ENCODE results near the gene LDLRAD3. TPM values are rescaled to one million over a fixed set of nuclear protein-coding genes. Genes with fewer than 3 reads are reported as not detected.

Gene LDLRAD3
- total and polyA plus RNA-seq, 4 donors, result 2.2 to 14.3 (median 9.9) TPM

DNA sequence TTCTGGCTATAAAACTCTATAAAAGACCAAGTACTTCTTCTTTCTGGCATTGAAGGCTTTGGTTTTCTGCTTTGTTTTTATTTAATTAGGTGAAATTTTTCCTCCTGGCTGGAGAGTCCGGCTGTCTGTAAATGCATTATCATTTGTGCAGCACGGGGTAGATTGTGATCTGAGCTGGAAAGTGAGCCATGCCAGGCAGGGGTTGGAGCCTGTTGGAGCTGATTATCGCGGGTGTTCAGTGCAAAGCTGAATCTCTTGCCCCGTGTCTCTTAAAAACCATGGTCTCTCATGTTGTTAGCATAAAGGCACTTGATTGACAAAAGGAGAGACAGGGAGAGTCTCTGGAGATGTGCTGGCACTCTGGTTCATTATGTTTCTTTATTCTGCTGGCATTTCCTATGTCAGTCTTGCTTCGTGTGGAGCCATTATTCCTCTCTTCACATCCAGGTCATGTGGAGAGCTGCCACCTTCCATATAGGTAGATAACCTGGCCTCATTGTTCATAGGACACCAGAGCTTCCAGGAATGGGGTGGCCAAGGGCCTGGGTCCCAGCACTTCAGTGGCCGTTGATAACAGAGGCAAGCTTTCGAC, 75.2 kb downstream of the LDLRAD3 start:
- Histone ChIP-seq H3K9me3 (ENCODE audit: control insufficient read depth in 4 of 4, insufficient read depth in 3 of 4, low read length in 3 of 4) (peaks cover 0 to 3% (median 0%) of the 10 kb centered on the region in 4 donors), H3K27me3 (ENCODE audit: control insufficient read depth in 3 of 3, insufficient read depth in 3 of 3, low read length in 2 of 3) (no peaks in the 10 kb centered on the region), H3K27ac (ENCODE audit: low read depth in 1 of 2, low read length in 1 of 2) (no peak overlapping the region), H3K36me3 (ENCODE audit: control insufficient read depth in 4 of 4, insufficient read depth in 4 of 4, low read length in 4 of 4) (no peaks in the 10 kb centered on the region), H3K4me3 (no peak overlapping the region), H3K9ac (ENCODE audit: insufficient read depth in 1 of 2, low read length in 2 of 2) (no peak overlapping the region), H3K4me1 (ENCODE audit: control insufficient read depth in 5 of 5, insufficient read depth in 5 of 5, low read length in 5 of 5) (peaks cover 0 to 39% (median 6%) of the 10 kb centered on the region in 5 donors)
- DNase-seq, result peak in 1 of 3 donors; percentile 13
- TF ChIP-seq, protein P1, sequence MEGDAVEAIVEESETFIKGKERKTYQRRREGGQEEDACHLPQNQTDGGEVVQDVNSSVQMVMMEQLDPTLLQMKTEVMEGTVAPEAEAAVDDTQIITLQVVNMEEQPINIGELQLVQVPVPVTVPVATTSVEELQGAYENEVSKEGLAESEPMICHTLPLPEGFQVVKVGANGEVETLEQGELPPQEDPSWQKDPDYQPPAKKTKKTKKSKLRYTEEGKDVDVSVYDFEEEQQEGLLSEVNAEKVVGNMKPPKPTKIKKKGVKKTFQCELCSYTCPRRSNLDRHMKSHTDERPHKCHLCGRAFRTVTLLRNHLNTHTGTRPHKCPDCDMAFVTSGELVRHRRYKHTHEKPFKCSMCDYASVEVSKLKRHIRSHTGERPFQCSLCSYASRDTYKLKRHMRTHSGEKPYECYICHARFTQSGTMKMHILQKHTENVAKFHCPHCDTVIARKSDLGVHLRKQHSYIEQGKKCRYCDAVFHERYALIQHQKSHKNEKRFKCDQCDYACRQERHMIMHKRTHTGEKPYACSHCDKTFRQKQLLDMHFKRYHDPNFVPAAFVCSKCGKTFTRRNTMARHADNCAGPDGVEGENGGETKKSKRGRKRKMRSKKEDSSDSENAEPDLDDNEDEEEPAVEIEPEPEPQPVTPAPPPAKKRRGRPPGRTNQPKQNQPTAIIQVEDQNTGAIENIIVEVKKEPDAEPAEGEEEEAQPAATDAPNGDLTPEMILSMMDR (IDR thresholded peaks at IDR 0.05; ENCODE audit: control extremely low read depth, extremely low read depth), result no peak
- ATAC-seq (ENCODE audit: insufficient read depth, low FRiP score), result no peak
- WGBS, 2 donors, result 80 to 89% methylated on average over 8 of the region's 8 CpGs

DNA sequence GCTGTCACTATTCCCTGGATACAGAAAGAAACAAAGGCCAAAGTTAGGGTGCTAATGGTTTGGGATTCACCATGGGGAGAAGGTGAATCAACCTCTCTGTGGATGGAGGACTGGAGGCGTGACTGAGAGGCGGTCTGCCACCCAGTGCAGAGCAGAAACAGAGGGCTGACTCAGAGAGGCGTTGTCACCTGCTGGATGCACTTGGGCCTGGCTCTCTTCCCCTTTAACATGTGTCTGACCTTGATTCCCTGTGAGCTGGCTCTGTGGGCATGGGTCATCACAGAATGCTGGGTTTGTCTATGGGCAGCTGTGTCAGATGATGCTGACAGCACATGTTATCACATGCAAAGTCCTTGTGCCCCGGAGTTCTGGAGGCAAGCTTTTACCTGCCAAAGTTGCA, 75.9 kb downstream of the LDLRAD3 start:
- Histone ChIP-seq H3K27ac (ENCODE audit: low read depth in 1 of 2, low read length in 1 of 2) (no peak overlapping the region), H3K9me3 (ENCODE audit: control insufficient read depth in 4 of 4, insufficient read depth in 3 of 4, low read length in 3 of 4) (peaks cover 0 to 3% (median 0%) of the 10 kb centered on the region in 4 donors), H3K4me1 (ENCODE audit: control insufficient read depth in 5 of 5, insufficient read depth in 5 of 5, low read length in 5 of 5) (peaks cover 0 to 33% (median 6%) of the 10 kb centered on the region in 5 donors), H3K9ac (ENCODE audit: insufficient read depth in 1 of 2, low read length in 2 of 2) (no peak overlapping the region), H3K27me3 (ENCODE audit: control insufficient read depth in 3 of 3, insufficient read depth in 3 of 3, low read length in 2 of 3) (no peaks in the 10 kb centered on the region), H3K36me3 (ENCODE audit: control insufficient read depth in 4 of 4, insufficient read depth in 4 of 4, low read length in 4 of 4) (no peaks in the 10 kb centered on the region), H3K4me3 (no peak overlapping the region)
- TF ChIP-seq, protein P1 (IDR thresholded peaks at IDR 0.05; ENCODE audit: control extremely low read depth, extremely low read depth), result no peak
- 90 to 91% methylated on average over 4 of the region's 4 CpGs for WGBS, 2 donors
- ATAC-seq (ENCODE audit: insufficient read depth, low FRiP score) (no peak), DNase-seq (no peak)

DNA sequence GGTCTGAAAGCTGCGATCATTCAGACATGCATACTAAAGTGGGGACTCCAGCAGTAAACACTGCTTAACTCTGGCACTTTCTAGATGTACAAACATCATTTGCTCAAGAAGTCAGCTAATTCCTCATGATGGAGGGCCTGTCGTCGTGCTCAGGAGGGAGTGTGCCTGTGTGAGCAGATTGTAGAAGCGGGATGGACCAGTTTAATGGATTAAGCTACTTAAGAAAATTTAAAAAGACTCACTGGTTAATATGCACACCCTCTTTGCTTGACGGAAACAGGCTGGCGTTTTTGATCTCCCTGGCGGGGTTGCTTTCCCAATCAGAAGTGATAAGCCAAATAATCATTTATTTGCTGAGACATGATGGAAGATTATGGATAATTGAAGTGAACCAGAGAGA, 79.0 kb downstream of the LDLRAD3 start:
- no peak overlapping the region for H3K4me3 ChIP-seq
- no peak for ATAC-seq (ENCODE audit: insufficient read depth, low FRiP score)
- no peaks in the 10 kb centered on the region for H3K9me3 ChIP-seq (ENCODE audit: control insufficient read depth in 4 of 4, insufficient read depth in 3 of 4, low read length in 3 of 4)
- TF ChIP-seq, protein P1 (IDR thresholded peaks at IDR 0.05; ENCODE audit: control extremely low read depth, extremely low read depth), result no peak
- no peak overlapping the region for H3K27ac ChIP-seq (ENCODE audit: low read depth in 1 of 2, low read length in 1 of 2)
- no peaks in the 10 kb centered on the region for H3K27me3 ChIP-seq (ENCODE audit: control insufficient read depth in 3 of 3, insufficient read depth in 3 of 3, low read length in 2 of 3)
- no peak overlapping the region for H3K9ac ChIP-seq (ENCODE audit: insufficient read depth in 1 of 2, low read length in 2 of 2)
- H3K36me3 ChIP-seq (ENCODE audit: control insufficient read depth in 4 of 4, insufficient read depth in 4 of 4, low read length in 4 of 4), result no peaks in the 10 kb centered on the region
- DNase-seq, result peak in 1 of 3 donors; percentile 22
- WGBS, 2 donors, result 82 to 89% methylated on average over 7 of the region's 7 CpGs
- H3K4me1 ChIP-seq (ENCODE audit: control insufficient read depth in 5 of 5, insufficient read depth in 5 of 5, low read length in 5 of 5), result peaks cover 0 to 21% (median 4%) of the 10 kb centered on the region in 5 donors

DNA sequence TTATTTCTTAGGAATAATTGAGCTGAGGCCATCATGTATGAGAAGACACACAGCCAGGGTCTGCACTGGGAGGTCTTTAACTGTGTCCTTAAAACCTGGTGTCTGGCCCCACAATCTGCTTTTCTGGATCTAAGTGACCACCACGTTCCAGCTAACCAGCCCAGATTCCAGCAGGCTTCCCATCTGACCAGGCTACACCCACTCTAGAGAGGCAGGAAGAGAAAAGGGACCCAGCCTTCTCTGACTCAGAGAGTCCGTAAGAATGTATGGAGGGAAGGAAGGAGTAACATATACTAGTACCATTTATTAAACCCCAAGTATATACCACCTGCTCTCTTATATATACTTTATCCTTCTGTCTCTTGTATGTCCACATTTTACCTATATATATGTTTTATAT, 80.1 kb downstream of the LDLRAD3 start:
- no peaks in the 10 kb centered on the region for H3K27me3 ChIP-seq (ENCODE audit: control insufficient read depth in 3 of 3, insufficient read depth in 3 of 3, low read length in 2 of 3)
- no peak overlapping the region for H3K4me3 ChIP-seq
- 24 to 38% methylated on average over 2 of the region's 2 CpGs for WGBS, 2 donors
- peaks cover 0 to 19% (median 4%) of the 10 kb centered on the region in 5 donors for H3K4me1 ChIP-seq (ENCODE audit: control insufficient read depth in 5 of 5, insufficient read depth in 5 of 5, low read length in 5 of 5)
- ATAC-seq (ENCODE audit: insufficient read depth, low FRiP score) (no peak), DNase-seq (no peak)
- H3K27ac ChIP-seq (ENCODE audit: low read depth in 1 of 2, low read length in 1 of 2), result no peak overlapping the region
- H3K9me3 ChIP-seq (ENCODE audit: control insufficient read depth in 4 of 4, insufficient read depth in 3 of 4, low read length in 3 of 4), result no peaks in the 10 kb centered on the region
- H3K36me3 ChIP-seq (ENCODE audit: control insufficient read depth in 4 of 4, insufficient read depth in 4 of 4, low read length in 4 of 4), result no peaks in the 10 kb centered on the region
- TF ChIP-seq, protein P1 (IDR thresholded peaks at IDR 0.05; ENCODE audit: control extremely low read depth, extremely low read depth), result no peak
- H3K9ac ChIP-seq (ENCODE audit: insufficient read depth in 1 of 2, low read length in 2 of 2), result no peak overlapping the region

Data from lung (tissue), 12 donors.